A673 (cell line): ENCODE results near the gene UBA1. TPM values are rescaled to one million over a fixed set of nuclear protein-coding genes. Genes with fewer than 3 reads are reported as not detected.

Experiments used
- BruUV-seq: library from RNA; stranded (reverse); fragments of 400-500 nt; replicated peaks from 2 replicates; lab custom pipeline; 2021; lab: Mats Ljungman, UMichigan
- CTCF ChIA-PET: fragments of 300-600 bp; sonication (Branson Sonifier 250); formaldehyde crosslinking; loops from one replicate; lab custom pipeline; 2022; ENCODE audit warnings: antibody characterized with exemption; lab: Charles Lee
- POLR2A ChIA-PET: fragments of 300-600 bp; sonication (Branson Sonifier 250); formaldehyde crosslinking; loops from one replicate; lab custom pipeline; 2022; ENCODE audit warnings: antibody characterized with exemption; ENCODE audit not compliant: low non-redundant PET; lab: Charles Lee
- DNase-seq: peaks from one replicate; pipeline ENCODE4 v3.0.0-alpha.2; 2015; ENCODE audit warnings: low spot score
- H3K27ac ChIP-seq: fragments of 200-600 bp; sonication (generic); 2 replicates; pipeline ENCODE4 v1.5.1; 2016; ENCODE audit warnings: mixed run types, low read depth, mild to moderate bottlenecking, mixed read lengths, antibody characterized with exemption, low read length; ENCODE audit not compliant: poor library complexity, severe bottlenecking
- H3K27me3 ChIP-seq: fragments of 200-600 bp; sonication (generic); replicated peaks from 2 replicates; pipeline ENCODE4 v1.6.1; 2017; ENCODE audit warnings: mixed run types, low read depth, mild to moderate bottlenecking, mixed read lengths, antibody characterized with exemption, low read length; ENCODE audit not compliant: insufficient read depth, poor library complexity
- H3K36me3 ChIP-seq: fragments of 200-600 bp; sonication (generic); 2 replicates; pipeline ENCODE4 v1.6.1; 2016; ENCODE audit warnings: mixed run types, mild to moderate bottlenecking, mixed read lengths, antibody characterized with exemption, low read length; ENCODE audit not compliant: insufficient read depth, poor library complexity, severe bottlenecking
- H3K4me1 ChIP-seq: fragments of 200-600 bp; sonication (generic); 2 replicates; pipeline ENCODE4 v1.6.1; 2017; ENCODE audit warnings: mixed run types, mild to moderate bottlenecking, mixed read lengths, antibody characterized with exemption, low read length; ENCODE audit not compliant: insufficient read depth, poor library complexity, severe bottlenecking
- H3K4me3 ChIP-seq: fragments of 200-600 bp; sonication (generic); 2 replicates; pipeline ENCODE4 v1.5.1; 2016; ENCODE audit warnings: low read depth, mixed run types, mild to moderate bottlenecking, mixed read lengths, low read length; ENCODE audit not compliant: poor library complexity, severe bottlenecking
- H3K9me3 ChIP-seq: fragments of 200-600 bp; sonication (generic); 2 replicates; pipeline ENCODE4 v1.6.1; 2016; ENCODE audit warnings: mixed run types, low read depth, mild to moderate bottlenecking, mixed read lengths, antibody characterized with exemption, low read length; ENCODE audit not compliant: poor library complexity, severe bottlenecking
- EZH2 ChIP-seq: fragments of 200-600 bp; sonication (generic); IDR thresholded peaks from 2 replicates; pipeline ENCODE4 v1.6.1; 2017; ENCODE audit warnings: borderline replicate concordance, low read depth, mild to moderate bottlenecking, mixed read lengths, antibody characterized with exemption, low read length; ENCODE audit not compliant: poor library complexity, severe bottlenecking
- intact Hi-C: fragments of 100-400 bp; cut with micrococcal nuclease; formaldehyde crosslinking; loops from one replicate; pipeline ENCODE4 v1.10.0; 2022; ENCODE audit not compliant: unreplicated experiment
- total RNA-seq: library from RNA; stranded (reverse); gene quantifications from 2 replicates; pipeline ENCODE4 v1.2.3, GENCODE V29; 2021
- TF ChIP-seq, protein P1 (sequence below): fragments of 300-800, 200-600 bp; sonication (generic); conservative IDR thresholded peaks from 2 replicates; pipeline ENCODE4 v1.5.1; 2017; ENCODE audit warnings: low read depth, mild to moderate bottlenecking, antibody characterized with exemption, low read length, moderate library complexity, mixed read lengths

The UBA1 gene
- total RNA-seq, 1 experiment from 2014 or later = 413 TPM

DNA sequence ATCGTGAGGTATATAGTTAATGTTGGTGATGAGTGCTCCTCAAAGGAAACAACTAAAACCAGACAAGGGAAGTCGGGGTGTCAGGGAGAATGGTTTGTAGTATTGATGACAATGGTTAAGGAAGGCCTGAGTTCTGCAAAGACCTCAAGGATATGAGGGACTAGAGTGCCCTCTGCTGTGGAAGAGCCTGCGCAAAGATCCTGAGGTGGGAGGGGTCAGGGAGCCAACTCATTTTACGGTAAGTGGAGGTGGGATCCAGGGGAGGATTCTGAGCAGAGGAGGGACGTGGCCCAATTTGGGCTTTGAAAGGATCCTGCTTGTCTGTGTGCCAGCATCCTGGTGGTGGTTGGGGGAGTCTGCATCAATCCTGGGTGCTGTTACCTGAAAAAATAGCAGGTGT, 11.3 kb downstream of the UBA1 start:
- Histone ChIP-seq H3K4me1 (no peaks in the 10 kb centered on the region), H3K27me3 (no peaks in the 10 kb centered on the region), H3K9me3 (no peaks in the 10 kb centered on the region), H3K27ac (no peak overlapping the region), H3K4me3 (no peak overlapping the region), H3K36me3 (peaks cover 99% of the 10 kb centered on the region)
- TF ChIP-seq EZH2 = no peak
- TF ChIP-seq, protein P1, sequence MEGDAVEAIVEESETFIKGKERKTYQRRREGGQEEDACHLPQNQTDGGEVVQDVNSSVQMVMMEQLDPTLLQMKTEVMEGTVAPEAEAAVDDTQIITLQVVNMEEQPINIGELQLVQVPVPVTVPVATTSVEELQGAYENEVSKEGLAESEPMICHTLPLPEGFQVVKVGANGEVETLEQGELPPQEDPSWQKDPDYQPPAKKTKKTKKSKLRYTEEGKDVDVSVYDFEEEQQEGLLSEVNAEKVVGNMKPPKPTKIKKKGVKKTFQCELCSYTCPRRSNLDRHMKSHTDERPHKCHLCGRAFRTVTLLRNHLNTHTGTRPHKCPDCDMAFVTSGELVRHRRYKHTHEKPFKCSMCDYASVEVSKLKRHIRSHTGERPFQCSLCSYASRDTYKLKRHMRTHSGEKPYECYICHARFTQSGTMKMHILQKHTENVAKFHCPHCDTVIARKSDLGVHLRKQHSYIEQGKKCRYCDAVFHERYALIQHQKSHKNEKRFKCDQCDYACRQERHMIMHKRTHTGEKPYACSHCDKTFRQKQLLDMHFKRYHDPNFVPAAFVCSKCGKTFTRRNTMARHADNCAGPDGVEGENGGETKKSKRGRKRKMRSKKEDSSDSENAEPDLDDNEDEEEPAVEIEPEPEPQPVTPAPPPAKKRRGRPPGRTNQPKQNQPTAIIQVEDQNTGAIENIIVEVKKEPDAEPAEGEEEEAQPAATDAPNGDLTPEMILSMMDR = no peak
- intact Hi-C loops = no loop called here
- ChIA-PET POLR2A (no interaction called here), CTCF (no interaction called here)
- BruUV-seq = no TSS peak
- no peak for DNase-seq

- CTCF ChIA-PET = no interaction called here
- Histone ChIP-seq H3K27ac (no peak overlapping the region), H3K36me3 (peaks cover 99% of the 10 kb centered on the region), H3K27me3 (no peaks in the 10 kb centered on the region), H3K9me3 (no peaks in the 10 kb centered on the region), H3K4me3 (no peak overlapping the region), H3K4me1 (no peaks in the 10 kb centered on the region)
- no peak for DNase-seq
- BruUV-seq = no TSS peak
- POLR2A ChIA-PET = no interaction called here
- intact Hi-C loops = no loop called here
- TF ChIP-seq EZH2 = no peak
- TF ChIP-seq, protein P1 = no peak
Observed at GRCh38 chrX:47206316-47206715, 12.7 kb downstream of the UBA1 start.

- POLR2A ChIA-PET = no interaction called here
- Histone ChIP-seq H3K4me1 (no peaks in the 10 kb centered on the region), H3K4me3 (no peak overlapping the region), H3K36me3 (peaks cover 99% of the 10 kb centered on the region), H3K27me3 (no peaks in the 10 kb centered on the region), H3K27ac (no peak overlapping the region), H3K9me3 (no peaks in the 10 kb centered on the region)
- TF ChIP-seq, protein P1 = no peak
- TF ChIP-seq EZH2 = no peak
- CTCF ChIA-PET = no interaction called here
- no peak for DNase-seq
- intact Hi-C loops = no loop called here
- BruUV-seq = no TSS peak
Observed at GRCh38 chrX:47208108-47208507, 14.5 kb downstream of the UBA1 start.
